ENCODE results near the gene FOXP1.

The FOXP1 gene

GRCh38 chr3:71238355-71238757, 345.2 kb downstream of the FOXP1 start:
- Mint-ChIP-seq H3K27ac (peak overlapping the region; percentile 67), H3K4me1 (ENCODE audit: low read depth) (peaks cover 82% of the 10 kb centered on the region), H3K27me3 (no peaks in the 10 kb centered on the region), H3K9me3 (no peaks in the 10 kb centered on the region), H3K4me3 (no peak overlapping the region), H3K36me3 (ENCODE audit: low read depth) (peaks cover 62% of the 10 kb centered on the region)

- Mint-ChIP-seq H3K4me1 (ENCODE audit: low read depth) (peaks cover 81% of the 10 kb centered on the region), H3K27me3 (no peaks in the 10 kb centered on the region), H3K36me3 (ENCODE audit: low read depth) (peaks cover 58% of the 10 kb centered on the region), H3K9me3 (no peaks in the 10 kb centered on the region), H3K4me3 (no peak overlapping the region), H3K27ac (no peak overlapping the region)
Observed at GRCh38 chr3:71237672-71238071, 345.9 kb downstream of the FOXP1 start.

GRCh38 chr3:71235846-71236245, 347.7 kb downstream of the FOXP1 start:
- no peaks in the 10 kb centered on the region for H3K9me3 Mint-ChIP-seq
- H3K4me3 Mint-ChIP-seq = no peak overlapping the region
- H3K4me1 Mint-ChIP-seq (ENCODE audit: low read depth) = peaks cover 83% of the 10 kb centered on the region
- peaks cover 52% of the 10 kb centered on the region for H3K36me3 Mint-ChIP-seq (ENCODE audit: low read depth)
- no peak overlapping the region for H3K27ac Mint-ChIP-seq
- no peaks in the 10 kb centered on the region for H3K27me3 Mint-ChIP-seq

- Mint-ChIP-seq H3K27me3 (no peaks in the 10 kb centered on the region), H3K9me3 (no peaks in the 10 kb centered on the region), H3K27ac (no peak overlapping the region), H3K36me3 (ENCODE audit: low read depth) (peaks cover 43% of the 10 kb centered on the region), H3K4me3 (no peak overlapping the region), H3K4me1 (ENCODE audit: low read depth) (peaks cover 88% of the 10 kb centered on the region)
Observed at GRCh38 chr3:71232895-71233294, 350.6 kb downstream of the FOXP1 start.

GRCh38 chr3:71232175-71232679, 351.3 kb downstream of the FOXP1 start:
- H3K27me3 Mint-ChIP-seq = no peaks in the 10 kb centered on the region
- peak overlapping the region; percentile 81 for H3K27ac Mint-ChIP-seq
- H3K9me3 Mint-ChIP-seq = no peaks in the 10 kb centered on the region
- H3K4me3 Mint-ChIP-seq = no peak overlapping the region
- H3K4me1 Mint-ChIP-seq (ENCODE audit: low read depth) = peaks cover 88% of the 10 kb centered on the region
- peaks cover 40% of the 10 kb centered on the region for H3K36me3 Mint-ChIP-seq (ENCODE audit: low read depth)

- H3K4me3 Mint-ChIP-seq = no peak overlapping the region
- H3K4me1 Mint-ChIP-seq (ENCODE audit: low read depth) = peaks cover 93% of the 10 kb centered on the region
- H3K27ac Mint-ChIP-seq = peak overlapping the region; percentile 81
Observed at GRCh38 chr3:71231680-71232079, 351.8 kb downstream of the FOXP1 start.

GRCh38 chr3:71229905-71230657, 353.4 kb downstream of the FOXP1 start:
- H3K4me3 Mint-ChIP-seq = peak overlapping the region; percentile 51
- no peaks in the 10 kb centered on the region for H3K9me3 Mint-ChIP-seq
- no peaks in the 10 kb centered on the region for H3K27me3 Mint-ChIP-seq
- H3K36me3 Mint-ChIP-seq (ENCODE audit: low read depth) = peaks cover 27% of the 10 kb centered on the region
- H3K4me1 Mint-ChIP-seq (ENCODE audit: low read depth) = peaks cover 98% of the 10 kb centered on the region
- H3K27ac Mint-ChIP-seq = peak overlapping the region; percentile 71

More at GRCh38 chr3:71231680-71232079, 351.8 kb downstream of the FOXP1 start:
- no peaks in the 10 kb centered on the region for H3K9me3 Mint-ChIP-seq
- no peaks in the 10 kb centered on the region for H3K27me3 Mint-ChIP-seq
- peaks cover 38% of the 10 kb centered on the region for H3K36me3 Mint-ChIP-seq (ENCODE audit: low read depth)

- Mint-ChIP-seq H3K4me1 (ENCODE audit: low read depth) (peaks cover 97% of the 10 kb centered on the region), H3K9me3 (no peaks in the 10 kb centered on the region), H3K36me3 (ENCODE audit: low read depth) (peaks cover 24% of the 10 kb centered on the region), H3K27ac (peak overlapping the region; percentile 100), H3K4me3 (peak overlapping the region; percentile 89), H3K27me3 (no peaks in the 10 kb centered on the region)
Observed at GRCh38 chr3:71228156-71228866, 355.2 kb downstream of the FOXP1 start.

- H3K27me3 Mint-ChIP-seq = no peaks in the 10 kb centered on the region
- peak overlapping the region; percentile 100 for H3K27ac Mint-ChIP-seq
- peaks cover 98% of the 10 kb centered on the region for H3K4me1 Mint-ChIP-seq (ENCODE audit: low read depth)
- H3K36me3 Mint-ChIP-seq (ENCODE audit: low read depth) = peaks cover 27% of the 10 kb centered on the region
- H3K9me3 Mint-ChIP-seq = peaks cover 4% of the 10 kb centered on the region
- peak overlapping the region; percentile 89 for H3K4me3 Mint-ChIP-seq
Observed at GRCh38 chr3:71227270-71227661, 356.3 kb downstream of the FOXP1 start.

GRCh38 chr3:71226565-71227269, 356.8 kb downstream of the FOXP1 start:
- Mint-ChIP-seq H3K27ac (peak overlapping the region; percentile 100), H3K4me3 (peak overlapping the region; percentile 89), H3K27me3 (no peaks in the 10 kb centered on the region), H3K9me3 (peaks cover 4% of the 10 kb centered on the region), H3K36me3 (ENCODE audit: low read depth) (peaks cover 24% of the 10 kb centered on the region), H3K4me1 (ENCODE audit: low read depth) (peaks cover 96% of the 10 kb centered on the region)

- peaks cover 96% of the 10 kb centered on the region for H3K4me1 Mint-ChIP-seq (ENCODE audit: low read depth)
- peaks cover 4% of the 10 kb centered on the region for H3K9me3 Mint-ChIP-seq
- peaks cover 31% of the 10 kb centered on the region for H3K36me3 Mint-ChIP-seq (ENCODE audit: low read depth)
- H3K27ac Mint-ChIP-seq = peak overlapping the region; percentile 100
- no peaks in the 10 kb centered on the region for H3K27me3 Mint-ChIP-seq
- peak overlapping the region; percentile 89 for H3K4me3 Mint-ChIP-seq
Observed at GRCh38 chr3:71225951-71226564, 357.5 kb downstream of the FOXP1 start.

GRCh38 chr3:71225002-71225684, 358.4 kb downstream of the FOXP1 start:
- H3K27ac Mint-ChIP-seq = peak overlapping the region; percentile 100
- H3K4me3 Mint-ChIP-seq = peak overlapping the region; percentile 89
- peaks cover 4% of the 10 kb centered on the region for H3K9me3 Mint-ChIP-seq
- H3K36me3 Mint-ChIP-seq (ENCODE audit: low read depth) = peaks cover 34% of the 10 kb centered on the region
- H3K4me1 Mint-ChIP-seq (ENCODE audit: low read depth) = peaks cover 96% of the 10 kb centered on the region
- no peaks in the 10 kb centered on the region for H3K27me3 Mint-ChIP-seq

GRCh38 chr3:71219744-71220638, 363.5 kb downstream of the FOXP1 start:
- Mint-ChIP-seq H3K4me1 (ENCODE audit: low read depth) (peaks cover 89% of the 10 kb centered on the region), H3K9me3 (peaks cover 4% of the 10 kb centered on the region), H3K36me3 (ENCODE audit: low read depth) (peaks cover 58% of the 10 kb centered on the region), H3K27me3 (no peaks in the 10 kb centered on the region), H3K27ac (peak overlapping the region; percentile 91), H3K4me3 (peak overlapping the region; percentile 11)
